Stimulated activated CD8-positive, alpha-beta memory T cell treated with anti-CD3 and anti-CD28 coated beads, Interleukin-7, amount 100 ng/mL, for 48 hours (primary cell): Measurements from ENCODE around the gene CRHR1.

Experiments
- DNase-seq, 2 donors: peaks; one replicate each; pipeline ENCODE4 v3.0.0-alpha.2; 2020; ENCODE audit warnings: low read depth in 1 of 2; ENCODE audit errors: extremely low read depth in 1 of 2

CRHR1 gene

DNA sequence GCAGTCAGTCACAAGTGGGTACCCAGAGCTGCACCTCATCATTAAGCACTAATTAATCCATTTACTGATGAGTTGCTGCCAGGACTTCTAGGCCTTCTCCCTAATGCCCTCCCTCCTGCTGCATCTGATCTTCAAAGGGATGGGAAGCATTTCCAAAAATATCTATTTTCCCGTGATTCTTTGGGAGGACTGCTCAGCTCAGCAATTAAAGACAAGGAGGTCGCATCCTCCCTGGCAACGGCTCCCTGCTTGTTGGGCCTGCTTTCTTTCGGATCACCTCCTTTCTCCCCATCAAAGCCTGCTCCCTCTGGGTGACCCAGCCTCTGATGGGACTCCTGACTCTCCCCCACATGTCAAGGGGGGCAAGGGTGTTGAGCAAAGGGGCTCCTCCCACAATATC lies 34.6 kb downstream of the CRHR1 start:
- no peak for DNase-seq

- DNase-seq, result no peak
These were observed 35.5 kb downstream of the CRHR1 start for GRCh38 chr17:45819632-45820031.

DNA sequence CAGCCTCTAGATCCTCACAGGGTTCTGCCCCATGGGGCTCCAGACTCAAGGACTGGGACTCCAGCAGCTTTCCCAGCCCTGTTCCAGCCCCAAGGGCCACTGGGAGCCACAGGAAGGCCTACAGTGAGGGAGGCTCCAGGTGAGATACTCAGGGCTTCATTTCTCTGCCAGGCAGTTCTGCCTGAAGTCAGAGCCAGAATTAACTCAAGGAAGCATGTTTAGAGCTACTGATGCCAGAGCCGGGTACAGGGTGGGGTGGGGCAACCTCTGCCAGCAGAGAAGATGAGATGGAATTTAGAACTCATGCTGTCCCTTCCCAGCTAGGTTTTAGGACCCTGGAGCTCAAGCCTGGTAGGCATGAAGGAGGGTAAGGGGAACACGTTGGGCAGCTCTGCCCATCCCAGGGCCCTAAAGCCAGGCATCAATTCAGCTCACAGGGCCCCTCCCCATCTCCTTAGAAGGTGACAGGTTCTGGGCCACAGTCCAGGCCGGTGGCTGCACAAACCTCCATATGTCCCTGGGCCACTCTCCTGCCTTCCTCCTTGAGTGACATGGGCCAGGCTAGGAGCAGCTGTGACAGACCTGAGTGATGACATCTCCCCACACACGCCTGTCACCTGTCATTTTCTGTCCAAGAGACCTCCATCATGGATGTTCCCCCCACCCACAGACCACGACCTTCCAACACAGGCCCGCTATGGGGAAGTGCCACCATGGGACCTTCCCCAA lies 36.1 kb downstream of the CRHR1 start:
- DNase-seq, result no peak

DNA sequence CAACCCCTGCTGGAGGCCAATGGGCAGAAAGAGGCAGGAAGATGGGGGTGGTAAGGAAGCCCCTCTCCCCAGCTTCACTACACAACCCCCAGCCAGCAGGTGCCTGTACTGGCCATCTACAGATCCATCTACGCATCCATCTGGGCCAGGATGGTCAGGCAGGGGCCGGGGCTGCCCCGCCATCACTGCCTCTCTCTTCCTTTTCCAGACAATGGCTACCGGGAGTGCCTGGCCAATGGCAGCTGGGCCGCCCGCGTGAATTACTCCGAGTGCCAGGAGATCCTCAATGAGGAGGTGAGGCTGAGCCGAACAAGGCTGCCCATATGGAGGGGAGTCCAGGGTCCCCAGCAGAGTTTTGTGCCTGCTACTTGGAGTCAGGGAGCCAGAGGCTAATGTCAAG lies 37.0 kb downstream of the CRHR1 start:
- no peak for DNase-seq

DNA sequence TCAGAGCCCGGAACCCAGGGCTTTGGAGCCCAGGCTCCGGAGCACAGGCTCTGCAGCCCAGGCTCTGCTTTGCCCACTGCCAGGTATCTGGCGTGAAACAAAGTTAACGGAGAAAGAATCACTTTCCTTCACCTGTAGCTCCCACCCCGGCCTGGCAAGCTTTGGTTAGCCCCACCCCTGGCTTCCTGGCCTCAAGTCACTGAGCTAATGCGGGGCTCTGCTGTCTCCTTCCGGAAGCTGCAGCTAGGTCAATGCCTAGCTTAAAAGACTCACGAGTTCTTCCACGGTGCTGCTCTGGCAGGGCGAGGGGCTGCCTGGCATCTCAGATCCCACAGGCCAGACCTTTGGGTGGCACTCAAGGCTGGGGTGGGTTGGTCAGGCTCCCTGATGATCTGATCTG lies 39.5 kb downstream of the CRHR1 start:
- no peak for DNase-seq

DNA sequence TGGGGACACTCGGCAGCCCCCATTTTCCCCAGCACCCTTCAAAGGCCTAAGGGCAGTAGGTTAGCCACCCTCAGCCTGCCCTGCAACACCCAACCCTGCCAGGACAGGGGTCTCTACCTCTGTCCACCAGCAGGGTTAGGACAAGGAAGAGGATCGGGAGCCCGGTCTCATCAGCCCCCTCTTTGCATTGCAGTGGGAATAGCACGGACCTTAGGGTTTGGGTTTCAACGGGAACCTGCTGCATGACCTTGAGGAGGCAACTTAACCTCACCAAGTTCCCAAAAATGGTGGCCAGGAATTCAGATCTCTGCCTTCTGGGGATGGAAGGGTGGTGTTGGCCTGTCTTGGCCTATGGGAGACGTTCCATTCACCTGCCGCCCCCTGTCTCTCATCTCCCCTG lies 40.4 kb downstream of the CRHR1 start:
- no peak for DNase-seq

- no peak for DNase-seq
These were observed 40.9 kb downstream of the CRHR1 start for GRCh38 chr17:45824901-45825492.

GRCh38 chr17:45825792-45826191 lies 41.7 kb downstream of the CRHR1 start:
- DNase-seq, result no peak

- DNase-seq, result no peak
These were observed 42.9 kb downstream of the CRHR1 start for GRCh38 chr17:45826919-45827588.

DNA sequence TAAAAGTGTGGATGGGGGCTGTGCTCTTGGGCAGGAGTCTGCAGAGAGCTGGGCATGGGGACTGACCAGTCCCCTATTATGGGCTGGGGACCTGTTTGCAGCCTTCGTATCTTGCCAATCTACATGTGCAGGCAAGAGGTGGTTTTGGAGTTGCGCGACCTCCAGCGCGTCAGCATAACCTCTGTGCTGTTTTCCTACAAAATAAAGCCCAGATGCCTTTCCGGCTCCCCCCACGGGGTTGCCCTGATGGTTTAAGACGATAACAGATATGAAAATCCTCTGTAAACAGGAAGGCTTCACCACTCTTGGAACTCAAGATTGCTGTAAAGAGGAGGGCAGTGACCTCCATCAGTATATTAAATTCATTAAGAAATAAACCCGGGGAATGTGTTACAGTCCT lies 44.1 kb downstream of the CRHR1 start:
- no peak for DNase-seq

DNA sequence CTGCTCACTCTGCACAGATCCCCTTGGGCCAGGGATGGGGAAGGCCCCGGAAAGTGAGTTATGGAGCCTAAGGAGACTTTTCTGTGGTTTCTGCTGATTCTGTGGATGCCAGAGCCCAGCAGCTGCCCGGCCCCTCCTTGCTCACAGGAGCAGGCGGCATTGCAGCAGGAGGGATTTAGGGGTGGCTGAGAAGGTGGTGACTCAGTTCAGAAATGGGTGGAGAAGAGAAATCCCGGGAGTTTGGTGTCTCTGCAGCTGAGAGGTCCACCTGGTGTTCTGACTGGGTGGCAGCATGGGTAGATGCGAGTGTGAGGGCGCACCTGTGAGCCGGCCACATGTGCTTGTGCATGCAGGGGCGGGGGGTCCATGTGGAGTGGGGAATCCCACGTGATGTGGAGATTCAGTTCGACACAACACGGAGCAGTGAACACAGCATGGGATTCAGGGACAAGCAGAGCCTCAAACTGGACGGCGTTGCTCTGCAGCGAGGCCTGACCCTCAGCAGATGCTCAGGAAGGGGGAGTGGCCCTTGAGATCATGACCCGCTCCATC lies 44.5 kb downstream of the CRHR1 start:
- DNase-seq, result no peak

DNA sequence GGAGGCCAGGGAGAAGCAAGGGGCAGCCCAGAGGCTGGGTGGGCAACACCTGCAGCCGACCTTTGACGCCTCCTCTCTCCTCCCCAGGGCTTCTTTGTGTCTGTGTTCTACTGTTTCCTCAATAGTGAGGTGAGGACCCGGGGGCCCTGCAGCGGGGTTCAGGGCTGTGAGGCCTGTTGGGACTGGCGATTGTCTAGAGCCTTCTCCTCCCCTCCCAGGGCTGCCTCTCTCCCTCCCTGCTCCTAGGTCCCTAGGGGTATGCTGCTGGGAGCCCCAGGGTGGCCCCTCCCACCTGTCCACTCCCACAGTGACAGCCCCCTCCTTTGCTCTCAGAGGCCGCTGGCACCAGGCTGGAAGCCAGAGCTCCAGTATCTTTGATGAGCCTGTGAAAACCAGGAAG lies 49.8 kb downstream of the CRHR1 start:
- DNase-seq, result no peak

DNA sequence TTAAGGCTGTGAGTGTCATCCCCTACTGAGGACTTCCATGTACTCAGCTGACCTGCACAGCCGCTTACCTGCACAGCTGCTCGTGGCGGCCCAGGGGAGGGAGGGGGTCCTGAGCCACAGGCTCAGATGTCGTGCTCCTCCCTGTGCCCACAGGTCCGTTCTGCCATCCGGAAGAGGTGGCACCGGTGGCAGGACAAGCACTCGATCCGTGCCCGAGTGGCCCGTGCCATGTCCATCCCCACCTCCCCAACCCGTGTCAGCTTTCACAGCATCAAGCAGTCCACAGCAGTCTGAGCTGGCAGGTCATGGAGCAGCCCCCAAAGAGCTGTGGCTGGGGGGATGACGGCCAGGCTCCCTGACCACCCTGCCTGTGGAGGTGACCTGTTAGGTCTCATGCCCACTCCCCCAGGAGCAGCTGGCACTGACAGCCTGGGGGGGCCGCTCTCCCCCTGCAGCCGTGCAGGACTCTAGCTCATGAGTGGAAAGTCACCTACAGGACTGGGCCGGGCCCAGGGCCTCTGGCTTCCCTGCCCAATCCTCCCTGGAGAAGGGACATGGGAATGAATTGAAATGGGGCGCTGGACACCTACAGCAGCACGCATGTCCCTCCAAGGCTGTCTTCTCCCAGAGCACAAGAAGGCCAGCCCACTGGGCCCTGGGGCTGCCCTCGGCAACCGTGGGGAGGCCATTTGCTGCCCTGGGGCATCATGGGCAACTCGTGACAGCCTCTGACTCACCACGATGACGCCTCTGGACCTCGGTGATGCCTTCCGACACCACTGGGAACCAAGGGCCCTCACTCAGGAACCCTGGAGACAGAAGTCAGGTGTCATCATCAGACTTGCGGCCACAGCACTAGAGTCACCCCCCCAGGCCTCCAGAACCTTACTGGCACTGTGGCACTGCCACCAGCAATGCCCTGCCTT lies 50.6 kb downstream of the CRHR1 start:
- no peak for DNase-seq

DNA sequence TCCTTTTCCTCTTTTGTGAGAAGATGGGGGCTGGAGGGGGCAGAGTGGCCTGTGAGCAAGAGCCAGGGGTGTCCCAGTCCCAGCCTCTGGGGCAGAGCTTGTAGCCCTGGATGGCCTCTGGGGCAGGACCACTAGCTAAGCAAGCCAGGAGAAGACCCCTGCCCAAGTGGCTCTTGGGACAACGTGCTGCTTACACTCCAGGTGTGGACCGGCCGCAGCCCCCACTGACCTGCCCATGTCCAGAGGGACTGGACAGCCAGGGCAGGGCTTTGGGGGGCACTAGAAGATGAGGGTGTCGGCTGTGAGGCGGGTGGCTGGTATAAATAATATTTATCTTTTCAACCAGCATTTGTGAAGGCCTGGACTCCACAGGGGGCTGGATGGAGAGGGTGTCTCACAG lies 51.4 kb downstream of the CRHR1 start:
- no peak for DNase-seq

DNA sequence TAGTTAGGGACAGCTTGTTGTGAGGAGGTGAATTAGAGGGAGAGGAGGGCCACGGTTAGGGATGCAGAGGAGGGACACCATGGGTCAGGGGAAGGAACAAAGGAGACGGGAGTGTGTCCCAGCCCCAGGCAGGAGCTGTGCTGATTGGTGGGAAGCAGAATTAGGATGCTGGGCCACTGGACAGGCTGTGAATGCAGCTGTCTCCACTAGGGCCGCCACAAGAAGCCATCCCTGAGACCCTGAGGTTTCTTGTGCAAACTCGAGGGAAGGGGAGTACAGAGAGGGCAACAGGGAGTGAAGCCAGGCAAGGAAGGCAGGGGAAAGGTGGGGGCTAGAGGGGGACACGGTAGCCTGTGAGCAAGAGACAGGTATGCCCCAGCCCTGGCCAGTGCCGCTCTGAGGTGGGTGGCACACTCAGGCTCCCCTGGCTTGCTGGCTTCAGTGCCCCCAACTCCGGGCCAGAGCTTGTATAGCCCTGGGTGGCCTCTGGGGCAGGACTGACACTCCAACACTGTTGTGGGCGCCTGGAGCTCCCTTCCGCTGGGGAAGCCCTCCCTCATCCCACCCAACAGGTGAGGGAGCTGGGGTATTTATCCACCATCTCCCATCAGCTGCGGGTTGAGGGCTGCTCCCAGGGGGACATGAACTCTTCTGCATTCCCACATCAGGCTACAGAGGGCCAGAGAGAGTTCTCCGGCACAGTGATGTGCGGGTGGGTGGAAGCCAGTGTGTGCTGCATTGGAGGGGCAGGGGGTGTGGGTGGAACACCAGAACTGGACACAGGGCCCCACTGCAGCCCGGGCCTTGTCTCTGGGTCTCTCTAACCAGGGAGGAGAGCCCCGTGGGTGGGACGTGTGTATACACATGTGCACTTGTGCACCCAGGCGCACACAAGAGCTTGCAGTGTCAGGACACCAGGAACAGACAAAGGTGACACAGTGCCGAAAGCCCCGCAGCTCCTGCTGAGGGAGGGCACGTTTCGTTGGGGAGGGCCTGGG lies 52.2 kb downstream of the CRHR1 start:
- DNase-seq, result no peak

DNA sequence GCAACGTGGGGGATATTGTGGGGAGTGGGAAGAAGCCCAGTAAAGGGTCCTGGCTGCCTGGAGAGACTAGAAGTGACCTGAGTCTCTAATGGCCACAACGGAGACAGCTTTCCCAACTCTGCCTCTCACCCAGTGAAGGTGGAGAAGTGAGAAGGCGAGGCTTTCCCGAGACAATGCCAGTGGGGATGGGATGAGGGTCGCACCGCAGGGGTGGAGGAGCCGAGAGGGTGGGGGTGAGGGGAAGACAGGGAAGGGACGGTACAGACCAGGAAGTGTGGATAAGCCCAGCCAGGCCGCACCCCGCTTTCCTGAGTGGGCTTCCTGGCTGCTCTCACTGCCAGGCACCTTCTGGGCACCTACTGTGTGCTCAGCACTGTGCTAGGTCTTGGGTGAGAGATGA lies 53.1 kb downstream of the CRHR1 start:
- DNase-seq, result no peak

DNA sequence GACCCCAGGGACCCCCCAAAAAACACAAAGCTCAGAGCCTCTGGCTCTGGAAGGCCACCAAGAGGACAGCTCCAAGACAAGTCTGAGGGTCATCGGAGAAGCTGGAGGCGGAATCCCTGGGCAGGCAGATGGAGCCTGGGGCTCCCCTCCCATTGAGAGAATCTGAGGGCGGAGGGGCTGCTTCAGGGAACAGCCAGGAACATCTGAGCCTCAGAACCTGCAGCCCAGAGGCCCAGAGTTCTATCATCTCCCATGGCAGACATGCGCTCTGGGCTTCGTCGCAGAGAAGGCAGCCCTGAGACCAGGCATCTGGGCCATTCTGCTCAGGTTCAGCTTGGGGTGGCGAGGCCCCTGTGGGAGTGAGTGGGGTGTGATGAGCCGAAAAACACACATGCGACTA lies 53.5 kb downstream of the CRHR1 start:
- no peak for DNase-seq

DNA sequence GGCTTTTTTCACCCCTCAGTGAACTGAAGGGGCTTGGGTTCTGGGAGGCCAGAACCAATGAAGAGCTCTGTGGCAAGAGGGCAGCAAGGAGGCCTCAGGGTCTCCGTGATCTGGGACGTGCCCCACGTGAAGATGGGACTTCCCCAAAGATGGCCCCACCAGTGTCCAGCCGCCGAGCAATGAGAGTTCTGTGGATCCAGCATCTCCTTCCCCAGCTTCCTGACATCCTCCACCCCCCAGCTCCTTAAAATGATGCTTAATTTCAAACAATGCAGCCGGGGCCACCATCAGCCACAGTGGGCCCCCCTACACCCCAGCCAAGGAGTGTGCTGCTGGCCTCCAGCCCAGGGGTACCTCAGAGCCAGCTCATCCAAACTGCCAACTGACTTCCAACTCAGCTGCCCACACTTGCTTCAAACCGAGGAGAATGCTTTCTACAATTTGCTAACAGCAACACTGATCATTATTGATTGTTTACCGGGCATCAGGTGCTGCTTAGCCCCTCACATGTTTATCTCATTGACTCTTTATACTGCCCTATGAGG lies 54.7 kb downstream of the CRHR1 start:
- no peak for DNase-seq

DNA sequence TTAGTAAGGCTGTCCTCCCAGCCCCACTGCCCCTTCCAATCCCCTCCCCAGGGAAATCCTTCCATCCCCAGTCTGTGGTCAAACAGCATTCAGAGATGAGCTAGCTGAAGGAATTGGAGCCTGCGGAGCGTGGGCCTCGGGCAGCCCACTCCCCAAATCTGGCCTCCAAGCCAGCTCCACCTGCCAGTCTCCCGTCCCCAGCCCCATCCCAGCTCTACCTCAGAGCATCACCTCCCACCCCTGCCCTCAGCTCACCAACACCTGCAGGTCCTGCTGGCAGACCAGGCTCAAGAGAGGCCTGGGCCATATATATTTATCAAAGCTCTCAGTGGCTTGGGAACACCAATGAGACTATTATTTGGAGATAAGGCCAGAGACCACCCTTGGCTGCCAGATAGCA lies 55.3 kb downstream of the CRHR1 start:
- DNase-seq, result no peak

DNA sequence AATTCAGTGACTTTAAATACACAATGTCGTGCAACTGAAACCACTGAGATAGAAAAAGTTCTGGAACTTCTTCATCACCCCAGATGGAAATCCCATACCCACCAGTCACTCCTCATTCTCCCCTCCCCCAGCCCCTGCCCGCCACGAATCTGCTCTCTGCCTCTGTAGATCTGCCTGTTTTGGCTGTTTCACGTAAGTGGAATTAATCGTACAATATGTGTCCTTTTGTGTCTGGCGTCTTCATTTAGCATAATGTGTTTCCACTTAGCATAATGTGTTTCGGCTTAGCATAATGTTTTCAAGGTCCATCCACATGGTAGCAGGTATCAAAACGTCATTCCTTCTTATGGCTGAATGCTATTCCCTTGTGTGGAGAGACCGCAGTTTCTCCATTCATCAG lies 57.1 kb downstream of the CRHR1 start:
- no peak for DNase-seq
